PC-3 (cell line): ENCODE measurements around the gene SIGLECL1. TPM values are rescaled to one million over a fixed set of nuclear protein-coding genes. Genes with fewer than 3 reads are reported as not detected.

Experiments used
- ATAC-seq: fragments of 200-7000 bp; cut with Tn5 transposase; 2 replicates; pipeline ENCODE4 v1.9.1; 2020; ENCODE audit warnings: mild to moderate bottlenecking, moderate library complexity
- BruUV-seq: library from RNA; stranded (reverse); fragments of 400-500 nt; replicated peaks from 2 replicates; lab custom pipeline; 2021; lab: Mats Ljungman, UMichigan
- CTCF ChIA-PET: fragments of 300-600 bp; sonication (Branson Sonifier 250); formaldehyde crosslinking; loops from one replicate; lab custom pipeline; 2022; ENCODE audit warnings: antibody characterized with exemption; lab: Charles Lee
- POLR2A ChIA-PET: fragments of 300-600 bp; sonication (Branson Sonifier 250); formaldehyde crosslinking; loops from one replicate; lab custom pipeline; 2022; ENCODE audit warnings: antibody characterized with exemption; ENCODE audit not compliant: unreplicated experiment; lab: Charles Lee
- DNase-seq: peaks from one replicate; pipeline ENCODE4 v3.0.0-alpha.2; 2015
- H2AFZ ChIP-seq: fragments of 300-600 bp; sonication (generic); 2 replicates; pipeline ENCODE4 v1.6.0; 2016; ENCODE audit warnings: antibody characterized with exemption, low read length
- H3F3A ChIP-seq: fragments of 300-600 bp; sonication (generic); one replicate; pipeline ENCODE4 v1.6.0; 2017; ENCODE audit warnings: antibody characterized with exemption, low read length, control low read depth, mild to moderate bottlenecking; ENCODE audit not compliant: unreplicated experiment
- H3K27ac ChIP-seq: fragments of 300-600 bp; sonication (generic); 2 replicates; pipeline ENCODE4 v1.5.1; 2016; ENCODE audit warnings: mild to moderate bottlenecking, low read length
- H3K27me3 ChIP-seq: fragments of 300-600 bp; sonication (generic); 2 replicates; pipeline ENCODE4 v1.6.1; 2016; ENCODE audit warnings: low read length, mixed read lengths
- H3K36me3 ChIP-seq: fragments of 300-600 bp; sonication (generic); 2 replicates; pipeline ENCODE4 v1.6.1; 2016; ENCODE audit warnings: low read depth, mixed run types, low read length, mixed read lengths
- H3K4me1 ChIP-seq: fragments of 300-600 bp; sonication (generic); 2 replicates; pipeline ENCODE4 v1.5.1; 2016; ENCODE audit warnings: low read length; ENCODE audit not compliant: insufficient read depth
- H3K4me2 ChIP-seq: fragments of 300-600 bp; sonication (generic); 2 replicates; pipeline ENCODE4 v1.6.0; 2016; ENCODE audit warnings: low read length
- H3K4me3 ChIP-seq: fragments of 300-600 bp; sonication (generic); 2 replicates; pipeline ENCODE4 v1.5.1; 2016; ENCODE audit warnings: mild to moderate bottlenecking, low read length, mixed read lengths
- H3K79me2 ChIP-seq: fragments of 300-600 bp; sonication (generic); 2 replicates; pipeline ENCODE4 v1.6.1; 2017; ENCODE audit warnings: low read length, mixed read lengths
- H3K9ac ChIP-seq: fragments of 300-600 bp; sonication (generic); 2 replicates; pipeline ENCODE4 v1.6.0; 2016; ENCODE audit warnings: mild to moderate bottlenecking, low read length
- H3K9me2 ChIP-seq: fragments of 300-600 bp; sonication (generic); replicated peaks from 2 replicates; pipeline ENCODE4 v1.6.1; 2016; ENCODE audit warnings: mixed run types, low read length, mixed read lengths
- H3K9me3 ChIP-seq: fragments of 300-600 bp; sonication (generic); 2 replicates; pipeline ENCODE4 v1.6.1; 2016; ENCODE audit warnings: low read length, mixed read lengths
- H4K20me1 ChIP-seq: fragments of 300-600 bp; sonication (generic); 2 replicates; pipeline ENCODE4 v1.6.1; 2016; ENCODE audit warnings: low read length, mixed read lengths
- EZH2 ChIP-seq: fragments of 300-600 bp; sonication (generic); IDR thresholded peaks from one replicate; pipeline ENCODE4 v1.6.1; 2017; ENCODE audit warnings: antibody characterized with exemption, mild to moderate bottlenecking, low read length; ENCODE audit not compliant: unreplicated experiment
- EZH2phosphoT487 ChIP-seq: fragments of 300-600 bp; sonication (generic); IDR thresholded peaks from 2 replicates; pipeline ENCODE4 v1.6.1; 2018; ENCODE audit warnings: mild to moderate bottlenecking, antibody characterized with exemption, low read length, borderline replicate concordance
- intact Hi-C: fragments of 100-400 bp; cut with micrococcal nuclease; formaldehyde crosslinking; loops from 2 replicates; pipeline ENCODE4 v1.9.0; 2023
- total RNA-seq: library from RNA; depleted of rRNA; stranded (reverse); fragments of >200 nt; gene quantifications from 2 replicates; pipeline ENCODE4 v1.2.3, GENCODE V29; 2014
- TF ChIP-seq, protein P1 (sequence below): fragments of 300-600 bp; sonication (generic); conservative IDR thresholded peaks from 2 replicates; pipeline ENCODE4 v1.5.1; 2017; ENCODE audit warnings: antibody characterized with exemption, low read depth, mild to moderate bottlenecking, low read length

The SIGLECL1 gene
- total RNA-seq, 1 experiment from 2014 or later: not detected

DNA sequence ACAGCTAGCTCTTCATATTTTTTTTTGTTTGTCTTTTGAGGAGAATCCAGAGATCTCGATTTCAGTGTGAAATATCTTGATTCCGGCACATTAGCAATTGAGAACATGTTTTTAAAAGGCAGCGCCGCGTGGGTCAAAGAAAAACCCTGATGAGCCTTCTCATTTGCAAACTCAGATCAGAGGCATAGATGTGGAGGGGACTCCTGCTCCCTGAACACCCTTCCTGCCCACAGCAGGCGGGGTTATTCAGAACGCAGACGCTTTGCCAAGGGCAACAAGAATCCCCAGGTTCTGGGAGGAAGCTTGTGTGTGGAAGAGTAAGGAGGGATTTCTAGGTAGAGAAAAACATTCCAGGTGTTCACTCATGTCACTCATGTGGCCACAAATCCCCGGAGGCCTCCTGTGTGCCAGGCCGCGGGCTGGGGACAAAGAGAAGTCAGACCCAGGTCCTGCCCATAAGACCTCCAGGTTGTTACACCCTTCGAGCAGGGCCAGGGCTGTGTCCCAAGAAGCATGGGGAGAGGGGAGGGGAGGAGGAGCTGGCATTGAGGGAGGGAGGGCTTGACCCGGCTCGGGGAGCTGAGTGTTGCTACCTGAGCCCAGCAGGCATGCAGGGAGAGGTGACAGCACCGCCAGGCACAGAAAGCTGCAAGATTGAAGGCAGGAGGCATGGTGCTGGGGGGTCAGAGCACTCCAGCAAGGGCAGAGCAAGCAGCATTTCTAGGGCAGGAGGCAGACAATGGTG, 44.7 kb downstream of the SIGLECL1 start:
- TF ChIP-seq, protein P1, sequence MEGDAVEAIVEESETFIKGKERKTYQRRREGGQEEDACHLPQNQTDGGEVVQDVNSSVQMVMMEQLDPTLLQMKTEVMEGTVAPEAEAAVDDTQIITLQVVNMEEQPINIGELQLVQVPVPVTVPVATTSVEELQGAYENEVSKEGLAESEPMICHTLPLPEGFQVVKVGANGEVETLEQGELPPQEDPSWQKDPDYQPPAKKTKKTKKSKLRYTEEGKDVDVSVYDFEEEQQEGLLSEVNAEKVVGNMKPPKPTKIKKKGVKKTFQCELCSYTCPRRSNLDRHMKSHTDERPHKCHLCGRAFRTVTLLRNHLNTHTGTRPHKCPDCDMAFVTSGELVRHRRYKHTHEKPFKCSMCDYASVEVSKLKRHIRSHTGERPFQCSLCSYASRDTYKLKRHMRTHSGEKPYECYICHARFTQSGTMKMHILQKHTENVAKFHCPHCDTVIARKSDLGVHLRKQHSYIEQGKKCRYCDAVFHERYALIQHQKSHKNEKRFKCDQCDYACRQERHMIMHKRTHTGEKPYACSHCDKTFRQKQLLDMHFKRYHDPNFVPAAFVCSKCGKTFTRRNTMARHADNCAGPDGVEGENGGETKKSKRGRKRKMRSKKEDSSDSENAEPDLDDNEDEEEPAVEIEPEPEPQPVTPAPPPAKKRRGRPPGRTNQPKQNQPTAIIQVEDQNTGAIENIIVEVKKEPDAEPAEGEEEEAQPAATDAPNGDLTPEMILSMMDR: no peak
- TF ChIP-seq EZH2phosphoT487 (no peak), EZH2 (no peak)
- H3K9me2 ChIP-seq: 0 out of 2 replicates have a peak, but pooled peaks cover 6% of the 10 kb centered on the region
- no peak overlapping the region for H2AFZ ChIP-seq
- no peaks in the 10 kb centered on the region for H4K20me1 ChIP-seq
- no peaks in the 10 kb centered on the region for H3F3A ChIP-seq
- H3K4me3 ChIP-seq: no peak overlapping the region
- CTCF ChIA-PET: interaction anchor here (0.8 kb wide), 1 partner anchor 83 kb away, joined by 6 read pairs; no protein-coding TSS in a partner anchor
- BruUV-seq: no TSS peak
- peaks cover 85% of the 10 kb centered on the region for H3K27me3 ChIP-seq
- ATAC-seq: no peak
- POLR2A ChIA-PET: no interaction called here
- intact Hi-C loops: no loop called here
- H3K27ac ChIP-seq: no peak overlapping the region
- no peaks in the 10 kb centered on the region for H3K36me3 ChIP-seq
- no peak overlapping the region for H3K4me2 ChIP-seq
- H3K9me3 ChIP-seq: no peaks in the 10 kb centered on the region
- DNase-seq: no peak
- no peaks in the 10 kb centered on the region for H3K4me1 ChIP-seq
- no peak overlapping the region for H3K9ac ChIP-seq
- H3K79me2 ChIP-seq: no peaks in the 10 kb centered on the region

DNA sequence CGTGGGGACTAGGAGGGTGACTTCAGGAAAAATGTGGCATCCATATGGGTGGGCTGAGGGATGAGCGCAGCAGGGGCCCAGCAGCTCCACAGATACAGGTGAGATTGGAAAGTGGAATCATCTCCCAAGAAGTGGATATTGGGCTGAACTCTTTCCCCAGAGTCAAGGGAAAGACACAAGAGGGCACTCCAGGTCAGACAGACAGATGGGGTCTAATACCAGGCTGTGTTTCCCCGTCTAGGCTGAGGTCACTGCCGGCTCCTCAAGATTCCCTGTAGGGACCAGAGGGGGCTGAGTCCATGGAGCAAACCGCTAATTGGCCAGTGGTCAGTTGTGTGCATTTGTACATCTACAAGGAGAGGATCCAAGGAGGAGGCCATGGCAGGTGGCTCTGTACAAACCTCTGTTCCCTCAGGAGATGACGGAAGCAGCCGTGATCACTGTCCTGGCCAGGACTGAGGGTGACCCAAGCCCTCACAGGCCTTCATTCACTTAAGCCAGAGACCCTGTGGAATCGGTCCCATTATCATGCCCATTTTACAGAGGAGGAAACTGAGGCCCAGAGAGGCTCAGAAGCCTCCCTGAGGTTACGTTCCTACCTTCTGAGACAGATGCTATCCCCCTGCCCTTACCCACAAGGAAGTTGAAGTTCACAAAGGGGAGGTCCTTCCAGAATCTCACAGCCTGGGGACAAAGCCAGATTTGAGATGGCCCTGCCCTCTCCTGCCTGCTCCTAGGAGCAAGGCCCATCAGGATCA, 45.6 kb downstream of the SIGLECL1 start:
- Histone ChIP-seq H4K20me1 (no peaks in the 10 kb centered on the region), H3K27ac (no peak overlapping the region), H3K9ac (no peak overlapping the region), H2AFZ (no peak overlapping the region), H3K9me3 (no peaks in the 10 kb centered on the region), H3K36me3 (no peaks in the 10 kb centered on the region), H3F3A (no peaks in the 10 kb centered on the region), H3K27me3 (peaks cover 78% of the 10 kb centered on the region), H3K4me2 (no peak overlapping the region), H3K9me2 (no peaks in the 10 kb centered on the region), H3K4me1 (no peaks in the 10 kb centered on the region), H3K79me2 (no peaks in the 10 kb centered on the region), H3K4me3 (no peak overlapping the region)
- intact Hi-C loops: no loop called here
- ChIA-PET POLR2A (no interaction called here), CTCF (interaction anchor here (0.8 kb wide), 1 partner anchor 82 kb away, joined by 6 read pairs; no protein-coding TSS in a partner anchor)
- TF ChIP-seq EZH2 (no peak), EZH2phosphoT487 (no peak)
- TF ChIP-seq, protein P1: no peak; the same call in 1 of the 2 replicates
- ATAC-seq (peak; percentile 29; the same call in 1 of the 2 replicates), DNase-seq (peak; percentile 23)
- BruUV-seq: no TSS peak

DNA sequence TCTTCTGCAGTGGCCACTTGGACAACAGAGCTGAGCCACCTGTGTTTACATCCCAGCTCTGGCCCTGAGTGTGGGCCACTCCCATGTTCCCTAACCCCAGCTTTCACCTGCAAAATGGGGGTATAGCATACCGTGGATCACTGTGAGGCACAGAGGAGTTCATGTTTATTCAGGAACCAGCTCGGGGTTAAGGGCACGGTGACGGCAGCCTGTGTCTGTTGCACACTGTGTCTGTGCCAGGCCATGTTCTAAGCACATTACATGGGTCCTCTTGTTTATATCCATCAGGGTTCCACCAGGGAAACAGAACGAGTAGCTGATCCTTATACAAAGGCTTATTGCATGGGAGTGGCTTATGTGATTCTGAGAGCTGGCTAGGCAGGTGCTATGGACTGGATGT, 46.5 kb downstream of the SIGLECL1 start:
- H3K9ac ChIP-seq: no peak overlapping the region
- H3K4me3 ChIP-seq: no peak overlapping the region
- H4K20me1 ChIP-seq: no peaks in the 10 kb centered on the region
- no TSS peak for BruUV-seq
- H3K27me3 ChIP-seq: peaks cover 76% of the 10 kb centered on the region
- H3K27ac ChIP-seq: no peak overlapping the region
- no peaks in the 10 kb centered on the region for H3K79me2 ChIP-seq
- H3K9me3 ChIP-seq: no peaks in the 10 kb centered on the region
- TF ChIP-seq EZH2: no peak
- TF ChIP-seq, protein P1: no peak
- TF ChIP-seq EZH2phosphoT487: no peak
- POLR2A ChIA-PET: no interaction called here
- no peak overlapping the region for H2AFZ ChIP-seq
- intact Hi-C loops: no loop called here
- H3K36me3 ChIP-seq: no peaks in the 10 kb centered on the region
- H3F3A ChIP-seq: no peaks in the 10 kb centered on the region
- CTCF ChIA-PET: no interaction called here
- H3K9me2 ChIP-seq: no peaks in the 10 kb centered on the region
- H3K4me1 ChIP-seq: no peaks in the 10 kb centered on the region
- DNase-seq (no peak), ATAC-seq (no peak)
- H3K4me2 ChIP-seq: no peak overlapping the region
